Activated naive CD8-positive, alpha-beta T cell treated with anti-CD3 and anti-CD28 coated beads, Interleukin-2, amount 10 ng/mL, durations not matched to agents 7 days and 5 days (primary cell): Measurements from ENCODE around the gene TRIM17. TPM values are rescaled to one million over a fixed set of nuclear protein-coding genes. Genes with fewer than 3 reads are reported as not detected.

Experiments
- ATAC-seq: fragments of 150-1000 bp; cut with Tn5 transposase; one replicate; pipeline ENCODE4 v1.10.0; 2021; ENCODE audit warnings: low read depth, moderate library complexity
- POLR2A ChIA-PET: fragments of 350-600 bp; sonication (Branson Sonifier 250); formaldehyde crosslinking; loops from one replicate; lab custom pipeline; 2021; ENCODE audit warnings: antibody characterized with exemption; lab: Charles Lee
- DNase-seq: peaks from one replicate; pipeline ENCODE4 v3.0.0; 2021
- H3K27ac Mint-ChIP-seq: one replicate; pipeline ENCODE4 v1.8.0; 2022; ENCODE audit warnings: mild to moderate bottlenecking, mixed read lengths
- H3K27me3 Mint-ChIP-seq: one replicate; pipeline ENCODE4 v1.8.0; 2022; ENCODE audit warnings: mild to moderate bottlenecking, moderate library complexity, mixed read lengths
- H3K36me3 Mint-ChIP-seq: one replicate; pipeline ENCODE4 v1.8.0; 2021; ENCODE audit warnings: mild to moderate bottlenecking, mixed read lengths
- H3K4me1 Mint-ChIP-seq: one replicate; pipeline ENCODE4 v1.8.0; 2021; ENCODE audit warnings: mixed read lengths
- H3K4me3 Mint-ChIP-seq: one replicate; pipeline ENCODE4 v1.8.0; 2022; ENCODE audit warnings: mild to moderate bottlenecking, moderate library complexity, mixed read lengths
- H3K9me3 Mint-ChIP-seq: one replicate; pipeline ENCODE4 v1.8.0; 2021; ENCODE audit warnings: mixed read lengths
- total RNA-seq, 2 experiments: library from RNA; stranded (reverse); gene quantifications; one replicate each; pipeline ENCODE4 v1.2.3, GENCODE V29; 2021

TRIM17 gene
- total RNA-seq, 2 experiments from 2014 or later: 3.4 to 4.3 TPM

GRCh38 chr1:228367798-228368791, 48.6 kb downstream of the TRIM17 start:
- H3K9me3 Mint-ChIP-seq: no peaks in the 10 kb centered on the region
- POLR2A ChIA-PET: no interaction called here
- DNase-seq (peak; percentile 29), ATAC-seq (peak; percentile 20)
- H3K4me1 Mint-ChIP-seq: no peaks in the 10 kb centered on the region
- no peaks in the 10 kb centered on the region for H3K36me3 Mint-ChIP-seq
- H3K27me3 Mint-ChIP-seq: no peaks in the 10 kb centered on the region
- no peak overlapping the region for H3K4me3 Mint-ChIP-seq
- no peak overlapping the region for H3K27ac Mint-ChIP-seq

GRCh38 chr1:228366866-228367741, 49.6 kb downstream of the TRIM17 start:
- Mint-ChIP-seq H3K27me3 (no peaks in the 10 kb centered on the region), H3K27ac (no peak overlapping the region), H3K4me3 (no peak overlapping the region), H3K36me3 (no peaks in the 10 kb centered on the region), H3K4me1 (no peaks in the 10 kb centered on the region), H3K9me3 (no peaks in the 10 kb centered on the region)
- peak; percentile 26 for DNase-seq
- POLR2A ChIA-PET: no interaction called here
- ATAC-seq: no peak

GRCh38 chr1:228366062-228366865, 50.4 kb downstream of the TRIM17 start:
- ATAC-seq: no peak
- Mint-ChIP-seq H3K36me3 (no peaks in the 10 kb centered on the region), H3K9me3 (no peaks in the 10 kb centered on the region), H3K4me1 (no peaks in the 10 kb centered on the region), H3K27ac (no peak overlapping the region), H3K27me3 (no peaks in the 10 kb centered on the region), H3K4me3 (no peak overlapping the region)
- POLR2A ChIA-PET: no interaction called here
- peak; percentile 24 for DNase-seq

GRCh38 chr1:228365271-228366061, 51.2 kb downstream of the TRIM17 start:
- DNase-seq: peak; percentile 24
- no peaks in the 10 kb centered on the region for H3K4me1 Mint-ChIP-seq
- POLR2A ChIA-PET: no interaction called here

GRCh38 chr1:228364706-228365213, 51.9 kb downstream of the TRIM17 start:
- Mint-ChIP-seq H3K27me3 (no peaks in the 10 kb centered on the region), H3K27ac (no peak overlapping the region), H3K9me3 (no peaks in the 10 kb centered on the region), H3K36me3 (no peaks in the 10 kb centered on the region), H3K4me3 (no peak overlapping the region), H3K4me1 (no peaks in the 10 kb centered on the region)
- DNase-seq (no peak), ATAC-seq (no peak)
- POLR2A ChIA-PET: no interaction called here

More at GRCh38 chr1:228365271-228366061, 51.2 kb downstream of the TRIM17 start:
- ATAC-seq: no peak
- Mint-ChIP-seq H3K27ac (no peak overlapping the region), H3K9me3 (no peaks in the 10 kb centered on the region), H3K27me3 (no peaks in the 10 kb centered on the region), H3K4me3 (no peak overlapping the region), H3K36me3 (no peaks in the 10 kb centered on the region)

- Mint-ChIP-seq H3K27ac (no peak overlapping the region), H3K4me1 (no peaks in the 10 kb centered on the region), H3K9me3 (no peaks in the 10 kb centered on the region), H3K4me3 (no peak overlapping the region), H3K27me3 (no peaks in the 10 kb centered on the region), H3K36me3 (no peaks in the 10 kb centered on the region)
- DNase-seq: no peak
- POLR2A ChIA-PET: no interaction called here
- ATAC-seq: no peak
Observed at GRCh38 chr1:228364068-228364705, 52.5 kb downstream of the TRIM17 start.

- H3K36me3 Mint-ChIP-seq: no peaks in the 10 kb centered on the region
- no peaks in the 10 kb centered on the region for H3K4me1 Mint-ChIP-seq
- H3K27ac Mint-ChIP-seq: no peak overlapping the region
- POLR2A ChIA-PET: interaction anchor here (0.5 kb wide), 1 partner anchor 43 kb away, joined by 11 read pairs; the partner anchor contains the start of gene TRIM11
- H3K9me3 Mint-ChIP-seq: no peaks in the 10 kb centered on the region
- no peak overlapping the region for H3K4me3 Mint-ChIP-seq
- DNase-seq (no peak), ATAC-seq (no peak)
- no peaks in the 10 kb centered on the region for H3K27me3 Mint-ChIP-seq
Observed at GRCh38 chr1:228363686-228364067, 53.0 kb downstream of the TRIM17 start.

GRCh38 chr1:228362884-228363450, 53.7 kb downstream of the TRIM17 start:
- DNase-seq: no peak

GRCh38 chr1:228362141-228362883, 54.3 kb downstream of the TRIM17 start:
- POLR2A ChIA-PET: no interaction called here
- peaks cover 3% of the 10 kb centered on the region for H3K4me1 Mint-ChIP-seq
- H3K36me3 Mint-ChIP-seq: no peaks in the 10 kb centered on the region
- no peaks in the 10 kb centered on the region for H3K9me3 Mint-ChIP-seq
- H3K27ac Mint-ChIP-seq: no peak overlapping the region
- no peak overlapping the region for H3K4me3 Mint-ChIP-seq
- DNase-seq (no peak), ATAC-seq (no peak)
- H3K27me3 Mint-ChIP-seq: no peaks in the 10 kb centered on the region

More at GRCh38 chr1:228362884-228363450, 53.7 kb downstream of the TRIM17 start:
- ATAC-seq: no peak
- POLR2A ChIA-PET: interaction anchor here (0.5 kb wide), 1 partner anchor 44 kb away, joined by 11 read pairs; the partner anchor contains the start of gene TRIM11
- H3K4me3 Mint-ChIP-seq: no peak overlapping the region
- no peak overlapping the region for H3K27ac Mint-ChIP-seq
- H3K36me3 Mint-ChIP-seq: no peaks in the 10 kb centered on the region
- no peaks in the 10 kb centered on the region for H3K27me3 Mint-ChIP-seq
- H3K4me1 Mint-ChIP-seq: peaks cover 2% of the 10 kb centered on the region
- no peaks in the 10 kb centered on the region for H3K9me3 Mint-ChIP-seq

GRCh38 chr1:228361314-228362140, 55.1 kb downstream of the TRIM17 start:
- ATAC-seq (no peak), DNase-seq (no peak)
- Mint-ChIP-seq H3K4me3 (no peak overlapping the region), H3K9me3 (no peaks in the 10 kb centered on the region), H3K27me3 (no peaks in the 10 kb centered on the region), H3K36me3 (no peaks in the 10 kb centered on the region), H3K27ac (no peak overlapping the region), H3K4me1 (peaks cover 3% of the 10 kb centered on the region)
- POLR2A ChIA-PET: no interaction called here
